Mesenchymal stem cell (in vitro differentiated cells and primary cell): Measurements from ENCODE around the gene MUS81.

Source experiments
- DNase-seq: peaks from one replicate; pipeline ENCODE4 v3.0.0-alpha.2; 2013
- H2AFZ ChIP-seq: one replicate; pipeline ENCODE4 v1.6.1; 2013; ENCODE audit warnings: low read depth, mild to moderate bottlenecking, control low read depth, inconsistent platforms, low read length, moderate library complexity
- H2AK5ac ChIP-seq: 2 replicates; pipeline ENCODE4 v1.6.1; 2013; ENCODE audit warnings: low read length, moderate library complexity, mild to moderate bottlenecking, inconsistent platforms; ENCODE audit not compliant: severe bottlenecking
- H2BK120ac ChIP-seq: one replicate; pipeline ENCODE4 v1.6.1; 2013; ENCODE audit warnings: low read depth, mild to moderate bottlenecking, inconsistent platforms, low read length, moderate library complexity
- H2BK12ac ChIP-seq, 2 experiments: one replicate each; pipeline ENCODE4 v1.6.1; 2013; ENCODE audit warnings: inconsistent platforms in 2 of 2, low read length in 2 of 2, mild to moderate bottlenecking in 2 of 2, moderate library complexity in 2 of 2, control low read depth in 1 of 2
- H2BK15ac ChIP-seq: one replicate; pipeline ENCODE4 v1.6.1; 2013; ENCODE audit warnings: mild to moderate bottlenecking, low read depth, inconsistent platforms; ENCODE audit not compliant: poor library complexity, severe bottlenecking
- H2BK5ac ChIP-seq: 2 replicates; pipeline ENCODE4 v1.6.1; 2013; ENCODE audit warnings: low read depth, mild to moderate bottlenecking, low read length, control low read depth, inconsistent platforms; ENCODE audit not compliant: poor library complexity, severe bottlenecking
- H3K14ac ChIP-seq, 2 experiments: one replicate each; pipeline ENCODE4 v1.6.1; 2013; ENCODE audit warnings: inconsistent platforms in 2 of 2, low read length in 2 of 2, control low read depth in 1 of 2, mild to moderate bottlenecking in 1 of 2, moderate library complexity in 1 of 2
- H3K18ac ChIP-seq, 2 experiments: one replicate each; pipeline ENCODE4 v1.6.1; 2013; ENCODE audit warnings: inconsistent platforms in 2 of 2, low read length in 2 of 2, control low read depth in 1 of 2, low read depth in 1 of 2, mild to moderate bottlenecking in 1 of 2
- H3K23ac ChIP-seq, 2 experiments: one replicate each; pipeline ENCODE4 v1.6.1; 2013; ENCODE audit warnings: inconsistent platforms in 2 of 2, low read length in 2 of 2, mild to moderate bottlenecking in 2 of 2, moderate library complexity in 2 of 2, control low read depth in 1 of 2
- H3K27ac ChIP-seq: 2 replicates; pipeline ENCODE4 v1.5.1; 2013; ENCODE audit warnings: mild to moderate bottlenecking, moderate library complexity, low read length, control low read depth, inconsistent platforms; ENCODE audit not compliant: poor library complexity, severe bottlenecking
- H3K27me3 ChIP-seq, 2 experiments: 2 replicates each; pipeline versions ENCODE4 v1.6.1 to v1.7.0; 2013; ENCODE audit warnings: low read length in 2 of 2, mild to moderate bottlenecking in 2 of 2, moderate library complexity in 2 of 2, control low read depth in 1 of 2, inconsistent platforms in 1 of 2; ENCODE audit not compliant: control insufficient read depth in 1 of 2, insufficient read depth in 1 of 2
- H3K36me3 ChIP-seq, 2 experiments: 2 replicates each; pipeline versions ENCODE4 v1.6.1 to v1.7.0; 2013; ENCODE audit warnings: low read length in 2 of 2, control low read depth in 1 of 2, inconsistent platforms in 1 of 2, low read depth in 1 of 2, mild to moderate bottlenecking in 1 of 2; ENCODE audit not compliant: insufficient read depth in 2 of 2, control insufficient read depth in 1 of 2
- H3K4ac ChIP-seq, 2 experiments: one replicate each; pipeline ENCODE4 v1.6.1; 2013; ENCODE audit warnings: inconsistent platforms in 2 of 2, low read length in 2 of 2, mild to moderate bottlenecking in 2 of 2, moderate library complexity in 2 of 2, control low read depth in 1 of 2, low read depth in 1 of 2
- H3K4me1 ChIP-seq: 2 replicates; pipeline ENCODE4 v1.6.1; 2013; ENCODE audit warnings: low read depth, low read length, control low read depth; ENCODE audit not compliant: control insufficient read depth, insufficient read depth
- H3K4me2 ChIP-seq: 2 replicates; pipeline ENCODE4 v1.6.1; 2013; ENCODE audit warnings: low read length, mild to moderate bottlenecking, inconsistent platforms; ENCODE audit not compliant: poor library complexity, severe bottlenecking
- H3K4me3 ChIP-seq, 2 experiments: 2 replicates each; pipeline versions ENCODE4 v1.5.1 to v1.7.0; 2013; ENCODE audit warnings: low read length in 2 of 2, mild to moderate bottlenecking in 2 of 2, control low read depth in 1 of 2, low read depth in 1 of 2; ENCODE audit not compliant: insufficient read depth in 1 of 2
- H3K79me1 ChIP-seq: replicated peaks from 2 replicates; pipeline ENCODE4 v1.6.1; 2013; ENCODE audit warnings: mild to moderate bottlenecking, control low read depth, low read length, inconsistent platforms; ENCODE audit not compliant: poor library complexity, severe bottlenecking
- H3K9ac ChIP-seq: 2 replicates; pipeline ENCODE4 v1.7.0; 2013; ENCODE audit warnings: mild to moderate bottlenecking, low read length, moderate library complexity
- H3K9me3 ChIP-seq: 2 replicates; pipeline ENCODE4 v1.7.0; 2013; ENCODE audit warnings: mild to moderate bottlenecking, low read length; ENCODE audit not compliant: control insufficient read depth
- H4K8ac ChIP-seq: one replicate; pipeline ENCODE4 v1.6.1; 2013; ENCODE audit warnings: inconsistent platforms, mild to moderate bottlenecking, low read length, moderate library complexity
- H4K91ac ChIP-seq: one replicate; pipeline ENCODE4 v1.6.1; 2013; ENCODE audit warnings: mild to moderate bottlenecking, low read length, inconsistent platforms
- WGBS: methylation state at CpG from one replicate; pipeline ENCODE4 v1.1.7; 2013; ENCODE audit warnings: mixed read lengths; 5-methylcytosine and 5-hydroxymethylcytosine counted together

The MUS81 gene

GRCh38 chr11:65862191-65862735 lies 2.0 kb downstream of the MUS81 start:
- peaks cover 54 to 56% of the 10 kb centered on the region in 2 experiments for H3K36me3 ChIP-seq
- 73% methylated on average over 5 of the region's 5 CpGs for WGBS

GRCh38 chr11:65862941-65863888 lies 3.0 kb downstream of the MUS81 start:
- WGBS, result 95% methylated on average over 24 of the region's 24 CpGs
- Histone ChIP-seq H2AFZ (no peak overlapping the region), H3K27me3 (no peaks in the 10 kb centered on the region), H2BK120ac (no peak overlapping the region), H4K91ac (no peak overlapping the region), H3K9ac (peak overlapping the region; percentile 49), H3K79me1 (peaks cover 12% of the 10 kb centered on the region), H3K14ac (no peak overlapping the region), H4K8ac (no peak overlapping the region), H3K4me1 (peaks cover 40% of the 10 kb centered on the region), H2BK15ac (no peak overlapping the region), H2BK5ac (no peak overlapping the region), H3K27ac (no peak overlapping the region), H2AK5ac (no peak overlapping the region), H3K4me3 (no peak overlapping the region), H3K4ac (no peak overlapping the region), H2BK12ac (no peak overlapping the region), H3K36me3 (peaks cover 63 to 66% of the 10 kb centered on the region in 2 experiments), H3K23ac (peak overlapping the region in 1 of 2 experiments; percentile 11), H3K18ac (no peak overlapping the region), H3K9me3 (no peaks in the 10 kb centered on the region), H3K4me2 (no peak overlapping the region)
- DNase-seq, result no peak

More at GRCh38 chr11:65862191-65862735, 2.0 kb downstream of the MUS81 start:
- H4K91ac ChIP-seq, result no peak overlapping the region
- no peak overlapping the region for H2BK5ac ChIP-seq
- no peak overlapping the region for H3K18ac ChIP-seq
- no peak for DNase-seq
- no peak overlapping the region for H2AK5ac ChIP-seq
- no peak overlapping the region for H2BK12ac ChIP-seq
- H3K9me3 ChIP-seq, result no peaks in the 10 kb centered on the region
- peaks cover 12% of the 10 kb centered on the region for H3K79me1 ChIP-seq
- no peak overlapping the region for H3K4me2 ChIP-seq
- peaks cover 39% of the 10 kb centered on the region for H3K4me1 ChIP-seq
- H3K4me3 ChIP-seq, result no peak overlapping the region
- no peak overlapping the region for H3K4ac ChIP-seq
- no peak overlapping the region for H3K14ac ChIP-seq
- H3K23ac ChIP-seq, result peak overlapping the region in 1 of 2 experiments; percentile 42
- no peak overlapping the region for H2BK120ac ChIP-seq
- H4K8ac ChIP-seq, result no peak overlapping the region
- no peak overlapping the region for H2BK15ac ChIP-seq
- H3K27me3 ChIP-seq, result no peaks in the 10 kb centered on the region
- peak overlapping the region; percentile 96 for H3K9ac ChIP-seq
- H3K27ac ChIP-seq, result no peak overlapping the region
- no peak overlapping the region for H2AFZ ChIP-seq

DNA sequence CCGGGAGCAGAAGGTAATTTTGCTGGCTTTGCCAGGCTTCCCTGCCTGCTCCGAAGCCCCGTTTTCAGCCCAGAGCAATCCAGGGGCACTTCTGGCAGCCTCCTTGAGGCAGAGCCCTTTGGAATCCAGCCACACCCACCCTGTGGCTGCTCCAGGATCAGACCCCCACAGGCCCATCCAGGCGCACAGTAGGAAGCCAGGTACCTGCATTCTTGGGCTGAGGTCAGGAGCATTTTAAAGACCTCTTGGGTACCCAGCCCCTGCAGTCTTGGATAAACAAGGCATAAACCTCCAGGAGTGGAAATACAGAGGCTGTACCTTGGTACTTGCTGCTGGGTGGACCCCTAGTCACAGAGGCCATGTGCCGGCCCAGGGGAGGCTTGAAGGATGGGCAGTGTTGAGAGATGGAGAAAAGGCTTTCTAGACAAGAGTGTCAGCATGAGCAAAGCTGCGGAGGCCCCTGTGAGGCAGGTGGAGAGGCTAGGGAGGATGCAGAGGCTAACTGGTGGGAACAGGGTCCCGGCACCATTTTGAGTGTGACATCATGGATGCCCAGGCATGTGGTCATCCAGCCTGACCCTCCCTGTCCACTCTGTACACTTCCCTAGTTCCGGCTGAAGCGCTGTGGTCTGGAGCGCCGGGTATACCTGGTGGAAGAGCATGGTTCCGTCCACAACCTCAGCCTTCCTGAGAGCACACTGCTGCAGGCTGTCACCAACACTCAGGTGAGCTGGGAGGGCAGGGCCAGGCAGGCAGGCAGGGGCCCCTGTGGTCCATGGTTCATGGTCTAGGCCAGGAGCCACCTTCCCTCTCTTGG lies 3.9 kb downstream of the MUS81 start:
- Histone ChIP-seq H3K14ac (no peak overlapping the region), H2AFZ (no peak overlapping the region), H2BK15ac (no peak overlapping the region), H3K9me3 (no peaks in the 10 kb centered on the region), H2AK5ac (no peak overlapping the region), H2BK12ac (no peak overlapping the region), H3K27ac (no peak overlapping the region), H3K9ac (peak overlapping the region; percentile 49), H4K8ac (no peak overlapping the region), H2BK5ac (no peak overlapping the region), H3K4me3 (no peak overlapping the region), H3K79me1 (peaks cover 16% of the 10 kb centered on the region), H3K36me3 (peaks cover 71 to 75% of the 10 kb centered on the region in 2 experiments), H3K23ac (no peak overlapping the region), H2BK120ac (no peak overlapping the region), H3K18ac (no peak overlapping the region), H3K4me2 (no peak overlapping the region), H4K91ac (peak overlapping the region; percentile 16), H3K4me1 (peaks cover 43% of the 10 kb centered on the region), H3K4ac (no peak overlapping the region), H3K27me3 (no peaks in the 10 kb centered on the region)
- WGBS, result 88% methylated on average over 12 of the region's 12 CpGs
- no peak for DNase-seq
